ENCODE measurements around the gene ELP1.
"Not testable (repeated sequence)": the region's sequence is repeated elsewhere in the genome, so short reads cannot be mapped to it uniquely, and the experiment has no call there.

The ELP1 gene

DNA sequence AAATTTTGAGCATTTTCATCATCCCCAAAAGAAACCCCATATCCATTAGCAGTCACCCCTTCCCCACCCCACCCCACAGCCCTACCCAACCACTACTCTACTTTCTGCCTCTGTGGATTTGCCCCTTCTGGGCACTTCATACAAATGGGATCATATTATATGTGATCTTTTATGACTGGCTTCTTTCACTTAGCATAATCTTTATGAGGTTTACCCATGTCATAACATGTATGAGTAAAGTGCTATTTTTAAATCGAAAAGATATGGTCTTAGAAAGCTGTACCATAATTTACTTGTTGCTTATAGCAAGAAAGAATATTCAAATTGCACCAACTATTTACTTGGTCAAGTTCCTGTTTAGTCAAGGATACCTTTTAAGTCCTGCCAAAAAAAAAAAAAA, 12.7 kb downstream of the ELP1 start:
- DNase-seq = no peak

GRCh38 chr9:108920401-108920800, 13.5 kb downstream of the ELP1 start:
- DNase-seq = not testable (repeated sequence)

DNA sequence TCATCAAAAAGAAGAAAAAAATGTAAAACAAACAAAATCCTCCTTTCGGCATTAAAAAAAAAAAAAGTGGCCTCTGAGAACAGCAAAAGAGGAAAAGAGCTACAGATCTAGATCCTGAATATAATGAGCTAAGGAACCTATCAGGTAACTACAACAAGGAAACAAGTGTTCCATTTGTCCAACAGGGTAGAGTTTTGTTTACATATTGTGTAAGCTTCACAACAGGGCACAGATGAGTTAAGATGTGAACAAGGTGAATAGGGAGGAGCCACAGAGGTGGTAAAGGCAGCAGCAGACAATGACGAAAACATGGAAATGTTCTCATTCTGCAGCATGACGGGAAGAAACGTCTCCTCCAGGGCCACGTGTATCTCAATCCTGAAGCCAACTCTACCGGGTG, 14.4 kb downstream of the ELP1 start:
- DNase-seq = no peak

GRCh38 chr9:108913391-108913790, 20.5 kb downstream of the ELP1 start:
- DNase-seq = no peak

GRCh38 chr9:108911820-108912219, 22.1 kb downstream of the ELP1 start:
- DNase-seq = no peak

GRCh38 chr9:108910914-108911313, 23.0 kb downstream of the ELP1 start:
- DNase-seq = no peak

DNA sequence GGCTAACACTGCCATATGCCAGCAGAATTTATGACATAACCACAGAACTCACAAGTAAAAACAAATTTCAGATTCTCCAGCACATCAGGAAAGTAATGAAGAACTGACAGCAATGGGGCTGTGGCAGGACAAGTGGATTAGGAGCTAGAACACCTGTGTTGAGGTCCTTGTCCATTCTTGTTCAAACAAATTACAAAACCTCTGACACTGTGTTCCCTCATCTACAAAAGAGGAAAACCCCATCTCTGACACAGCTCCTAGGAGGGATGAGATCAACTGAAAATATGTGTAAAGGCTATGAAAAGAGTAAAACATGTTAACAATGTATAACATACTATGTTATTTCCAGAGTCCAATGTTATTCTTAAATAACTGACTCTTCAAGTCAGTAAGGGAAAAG, 23.5 kb downstream of the ELP1 start:
- no peak for DNase-seq

DNA sequence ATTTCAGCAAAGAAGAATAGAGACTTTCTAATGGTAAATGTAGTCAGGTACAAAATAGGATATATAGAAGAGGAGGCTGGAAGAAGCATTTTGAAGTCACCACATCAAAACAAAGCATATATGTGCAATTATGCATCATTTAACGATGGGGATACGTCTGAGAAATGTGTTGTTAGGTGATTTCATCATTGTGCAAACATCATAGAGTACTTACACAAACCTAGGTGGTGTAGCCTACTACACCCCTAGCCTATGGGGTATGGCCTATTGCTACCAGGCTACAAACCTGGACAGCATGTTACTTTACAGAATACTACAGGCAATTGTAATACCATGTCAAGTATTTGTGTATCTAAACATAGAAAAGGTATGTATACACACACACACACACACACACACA, 28.4 kb downstream of the ELP1 start:
- DNase-seq = no peak

GRCh38 chr9:108904161-108904560, 29.8 kb downstream of the ELP1 start:
- DNase-seq = no peak

- DNase-seq = no peak
Observed at GRCh38 chr9:108903420-108904103, 30.4 kb downstream of the ELP1 start.

DNA sequence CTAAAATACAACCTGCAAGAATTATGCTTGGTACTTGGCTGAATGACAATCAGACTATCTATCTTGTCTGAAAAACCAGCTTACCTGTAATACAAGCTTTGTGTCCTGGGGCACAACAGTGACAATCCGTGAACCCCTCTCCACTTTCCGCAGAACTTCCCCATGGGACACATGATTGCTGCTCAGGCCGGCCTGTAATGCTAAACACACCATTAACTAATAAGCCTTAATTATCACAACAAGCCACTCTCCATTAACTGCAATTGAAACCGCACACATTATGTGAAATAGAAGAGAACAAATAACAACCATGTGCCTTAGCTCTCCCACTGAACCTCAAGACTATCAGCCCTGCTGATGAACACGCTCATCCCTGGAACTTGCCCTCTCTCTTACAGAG, 33.7 kb downstream of the ELP1 start:
- no peak for DNase-seq

- DNase-seq = not testable (repeated sequence)
Observed at GRCh38 chr9:108899023-108899695, 34.8 kb downstream of the ELP1 start.

- no peak for DNase-seq
Observed at GRCh38 chr9:108897324-108898096, 36.4 kb downstream of the ELP1 start.

DNA sequence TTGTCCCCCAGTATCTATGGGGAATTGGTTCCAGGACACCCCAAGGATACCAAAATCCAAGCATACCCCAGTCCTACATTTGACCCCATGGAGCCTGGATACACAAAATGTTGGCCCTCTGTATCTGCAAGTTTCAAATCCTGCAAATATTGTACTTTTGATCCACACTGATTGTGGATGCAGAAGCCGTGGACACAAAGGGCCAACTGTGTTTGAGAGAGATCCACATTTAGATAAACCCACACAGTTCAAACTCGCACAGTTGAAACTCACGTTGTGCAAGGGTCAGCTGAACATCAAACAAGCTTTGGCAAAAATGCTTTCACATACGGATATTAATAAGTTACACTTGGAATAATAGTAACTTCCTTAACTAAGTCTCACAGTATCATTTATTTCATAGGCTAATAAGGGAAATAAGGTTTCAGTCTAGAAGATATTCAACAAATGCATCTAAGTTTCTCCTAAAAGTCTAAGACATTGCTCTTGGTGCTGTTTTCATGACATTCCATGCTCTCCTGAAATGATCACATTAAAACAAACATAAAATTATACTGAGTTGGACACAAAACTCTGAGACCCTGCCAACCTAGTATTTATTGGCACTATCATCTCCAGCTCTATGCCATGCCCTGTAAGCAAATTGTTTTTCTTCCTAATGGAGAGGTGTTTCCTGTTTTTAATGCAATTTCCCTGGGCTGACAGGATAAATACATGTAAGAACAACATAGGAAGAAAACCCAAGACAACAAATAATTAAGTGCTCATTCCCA, 39.5 kb downstream of the ELP1 start:
- DNase-seq = no peak

- peak; percentile 31 for DNase-seq
Observed at GRCh38 chr9:108889649-108890067, 44.3 kb downstream of the ELP1 start.

GRCh38 chr9:108886594-108887271, 47.2 kb downstream of the ELP1 start:
- not testable (repeated sequence) for DNase-seq

- peak; percentile 80 for DNase-seq
Observed at GRCh38 chr9:108885643-108886348, 48.1 kb downstream of the ELP1 start.

DNA sequence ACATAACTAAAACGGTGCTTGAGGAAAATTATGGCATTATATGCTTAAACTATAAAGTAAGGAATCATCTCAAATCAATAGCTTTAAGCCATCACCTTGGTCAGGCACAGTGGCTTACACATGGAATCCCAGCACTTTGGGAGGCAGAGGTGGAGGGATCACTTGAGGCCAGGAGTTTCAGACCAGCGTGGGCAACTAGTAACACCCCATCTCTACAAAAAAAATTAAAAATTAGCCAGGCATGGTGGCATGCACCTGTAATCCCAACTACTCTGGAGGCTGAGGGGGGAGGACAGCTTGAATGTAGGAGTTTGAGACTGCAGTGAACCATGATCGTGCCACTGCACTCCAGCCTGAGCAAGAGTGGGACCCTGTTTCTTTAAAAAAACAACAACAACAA, 49.2 kb downstream of the ELP1 start:
- DNase-seq = no peak

DNA sequence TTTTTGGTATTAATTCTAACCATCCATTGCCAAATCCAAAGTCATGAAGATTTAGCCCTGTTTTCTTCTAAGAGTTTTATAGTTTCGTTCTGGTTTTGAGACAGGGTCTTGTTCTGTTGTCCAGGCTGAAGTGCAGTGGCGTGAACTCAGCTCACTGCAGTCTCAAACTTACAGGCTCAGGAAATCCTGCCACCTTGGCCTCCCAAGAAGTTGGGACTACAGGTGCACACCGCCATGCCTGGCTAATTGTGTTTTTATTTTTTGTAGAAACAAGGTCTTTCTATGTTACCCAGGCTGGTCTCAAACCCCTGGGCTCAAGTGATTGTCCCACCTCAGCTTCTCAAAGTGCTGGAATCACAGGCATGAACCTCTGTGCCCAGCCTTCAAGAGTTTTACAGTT, 50.8 kb downstream of the ELP1 start:
- DNase-seq = no peak

DNA sequence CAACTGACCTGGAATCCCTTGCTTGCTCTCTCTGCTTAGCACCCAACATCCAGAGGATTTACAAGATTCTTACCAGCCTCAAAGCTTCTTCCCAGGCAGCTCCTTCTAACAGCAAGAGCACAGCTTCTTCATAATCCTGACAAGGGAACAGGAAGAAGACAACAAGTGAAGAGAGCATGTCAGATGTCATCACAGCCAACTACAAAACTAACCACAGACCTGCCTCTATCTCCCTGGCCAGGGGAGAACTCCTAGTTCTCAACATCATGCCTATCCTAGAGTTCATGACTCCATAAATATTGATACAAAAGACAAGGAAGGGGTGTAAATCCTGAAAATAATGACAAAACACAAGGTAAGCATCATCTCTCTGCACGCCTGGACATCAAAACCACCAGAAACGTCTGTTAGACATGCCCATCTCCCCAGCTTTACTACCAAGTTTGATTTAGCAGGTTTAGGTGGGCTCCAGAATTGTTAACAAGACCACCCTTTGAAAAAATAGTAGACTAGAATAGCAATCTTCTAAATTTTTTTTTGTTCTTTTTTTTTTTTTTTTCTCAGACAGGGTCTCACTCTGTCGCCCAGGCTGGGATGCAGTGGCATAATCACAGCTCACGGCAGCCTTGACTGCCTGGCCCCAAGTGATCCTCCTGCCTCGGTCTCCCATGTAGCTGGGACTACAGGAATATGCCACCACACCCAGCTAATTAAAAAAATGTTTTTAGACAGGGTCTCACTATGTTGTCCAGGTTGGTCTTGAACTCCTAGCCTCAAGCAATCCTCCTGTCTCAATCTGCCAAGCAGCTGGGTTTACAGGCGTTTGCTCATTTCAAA, 51.7 kb downstream of the ELP1 start:
- no peak for DNase-seq

DNA sequence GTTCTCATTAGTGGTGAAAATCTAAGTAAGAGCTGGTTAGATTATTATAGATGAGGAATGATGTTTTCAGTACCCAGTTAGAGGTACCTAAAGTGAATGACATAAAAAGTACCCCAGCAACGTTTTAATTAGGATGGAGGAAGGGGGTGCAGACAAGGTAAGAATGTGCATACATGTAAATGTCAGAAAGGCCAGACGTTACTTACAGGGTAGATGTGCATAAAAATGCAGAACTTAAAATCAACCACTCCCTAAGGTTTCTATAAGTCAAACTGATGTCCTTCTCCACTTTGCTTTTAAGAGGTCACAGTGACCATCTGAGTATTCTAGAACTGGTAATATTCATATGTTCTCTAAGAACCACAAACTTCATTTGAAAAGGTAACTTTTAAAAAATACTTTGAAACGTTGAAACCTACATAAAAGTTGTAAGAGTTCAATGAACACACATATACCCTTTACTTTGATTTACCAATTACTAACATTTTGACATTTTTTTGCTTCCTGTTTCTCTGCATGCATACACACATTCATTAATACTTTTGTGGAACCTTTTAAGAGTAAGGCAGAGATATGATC, 53.1 kb downstream of the ELP1 start:
- no peak for DNase-seq

Data from fibroblast of skin of right quadriceps (primary cell).